Limb (tissue), 2 donors: Measurements from ENCODE around the gene BORCS6.

ENCODE experiments used
- DNase-seq, 2 donors: peaks; one replicate each; pipeline ENCODE4 v3.0.0-alpha.2; 2016; ENCODE audit errors: extremely low spot score in 2 of 2

The BORCS6 gene

DNA sequence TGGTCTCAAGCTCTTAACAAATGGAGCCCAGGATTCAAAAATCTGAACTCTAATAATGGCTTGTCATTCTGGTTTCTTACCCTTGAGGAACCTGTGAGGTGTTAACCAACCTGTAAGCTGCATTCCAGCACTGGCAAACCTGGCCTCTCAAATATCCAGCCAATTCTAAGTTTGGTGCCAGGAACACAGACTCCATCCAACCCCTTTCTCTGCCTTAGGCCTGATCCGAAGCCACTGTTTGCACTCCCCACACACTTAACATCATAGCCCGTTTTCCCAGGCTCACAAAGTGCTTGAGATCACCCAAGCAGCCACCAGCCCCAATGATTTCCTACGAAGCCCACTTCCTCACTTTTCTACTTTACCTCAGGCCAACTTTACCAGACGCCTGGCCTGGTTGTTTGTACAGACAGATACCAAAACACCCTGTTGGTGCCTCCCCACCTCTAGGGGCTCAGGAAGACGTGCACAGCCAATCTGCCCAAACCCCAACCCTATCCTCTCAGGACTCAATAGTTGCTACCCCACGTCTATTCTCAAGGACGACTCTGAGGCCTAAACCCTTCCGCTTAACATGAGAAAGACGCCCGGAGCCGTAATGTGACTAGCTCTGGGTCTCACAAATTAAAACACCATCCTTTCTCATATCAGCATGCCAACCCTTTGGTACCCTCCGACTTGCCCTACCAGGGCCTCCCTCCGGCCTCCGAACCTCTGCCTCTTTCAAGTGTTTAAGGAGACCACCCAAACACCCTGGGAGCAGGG is 34.6 kb downstream of the BORCS6 start:
- no peak for DNase-seq

DNA sequence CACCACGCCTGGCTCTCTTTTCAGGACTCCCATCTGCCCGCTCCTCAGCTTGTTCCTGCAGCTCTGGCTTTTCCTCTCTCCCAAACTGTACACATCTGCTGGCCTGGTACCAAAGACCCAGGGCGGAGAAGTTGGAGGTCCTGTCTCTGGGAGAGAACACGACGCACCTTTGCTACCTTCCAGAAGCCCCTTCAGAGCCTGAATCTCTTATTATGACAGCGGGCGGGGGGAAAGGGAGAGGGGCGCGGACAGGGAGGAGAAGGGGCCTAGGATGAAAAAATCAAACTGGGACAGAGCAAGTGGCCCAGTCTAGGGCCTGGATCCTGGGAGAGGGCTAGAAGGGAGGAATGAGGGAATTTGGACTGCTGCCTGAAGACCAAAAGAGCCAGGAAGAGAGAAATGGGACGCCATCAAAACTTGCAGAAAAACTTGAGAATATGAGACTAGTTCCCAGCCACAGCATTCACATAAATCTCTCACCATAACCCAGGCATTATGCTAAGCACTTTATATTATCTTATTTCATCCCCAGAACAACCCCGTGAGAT is 35.3 kb downstream of the BORCS6 start:
- no peak for DNase-seq

DNA sequence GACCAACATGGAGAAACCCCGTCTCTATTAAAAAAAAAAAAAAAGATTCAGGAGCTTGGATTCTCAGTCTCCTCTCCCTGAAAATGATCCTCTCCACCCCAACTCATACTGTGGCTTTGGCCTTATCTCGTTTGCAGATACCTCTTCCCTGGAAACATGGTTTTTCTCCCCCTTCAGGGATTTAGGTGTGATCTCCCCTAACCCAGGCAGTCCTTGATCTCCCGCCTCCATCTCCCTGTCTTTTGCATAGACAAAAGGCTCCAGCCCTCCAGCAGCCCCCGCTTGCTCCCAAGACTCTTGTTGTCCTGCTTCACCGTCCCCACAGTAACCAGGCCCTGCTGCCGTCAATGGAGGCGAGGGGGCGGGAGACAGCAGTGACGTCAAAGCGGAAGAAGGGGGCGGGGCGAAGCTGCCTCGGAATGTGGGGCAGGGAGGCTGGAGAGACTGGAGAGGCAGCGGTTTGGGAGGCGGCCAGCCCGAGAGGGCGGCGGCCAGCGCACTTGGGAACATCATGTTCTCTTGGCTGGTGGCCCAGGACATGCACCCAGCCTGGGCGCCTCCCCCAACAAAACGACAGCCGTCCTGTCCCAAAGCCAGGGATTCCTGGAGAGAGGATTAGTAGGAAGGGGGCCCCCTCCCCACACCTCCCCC is 35.9 kb downstream of the BORCS6 start:
- DNase-seq = peak; percentile 98 to 100

DNA sequence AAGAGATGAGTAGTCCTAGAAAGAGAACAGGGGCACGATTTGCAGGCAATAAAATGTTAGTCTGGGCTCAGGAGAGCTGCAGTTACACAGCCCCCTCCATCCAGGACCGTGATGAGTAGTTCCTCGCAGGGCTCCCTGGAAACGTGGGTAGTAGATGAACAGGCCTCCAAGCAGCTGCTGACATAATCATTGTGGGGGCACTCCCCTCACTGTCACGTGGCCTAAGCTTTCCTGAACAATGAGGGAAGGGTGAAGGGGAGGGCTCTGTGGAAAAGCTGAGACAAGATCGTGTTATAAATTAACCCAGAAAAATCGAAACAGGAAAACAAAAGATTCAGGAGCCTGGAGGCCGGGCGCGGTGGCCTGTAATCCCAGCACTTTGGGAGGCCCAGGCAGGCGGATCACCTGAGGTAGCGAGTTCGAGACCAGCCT is 36.4 kb downstream of the BORCS6 start:
- DNase-seq = peak; percentile 77 to 91

DNA sequence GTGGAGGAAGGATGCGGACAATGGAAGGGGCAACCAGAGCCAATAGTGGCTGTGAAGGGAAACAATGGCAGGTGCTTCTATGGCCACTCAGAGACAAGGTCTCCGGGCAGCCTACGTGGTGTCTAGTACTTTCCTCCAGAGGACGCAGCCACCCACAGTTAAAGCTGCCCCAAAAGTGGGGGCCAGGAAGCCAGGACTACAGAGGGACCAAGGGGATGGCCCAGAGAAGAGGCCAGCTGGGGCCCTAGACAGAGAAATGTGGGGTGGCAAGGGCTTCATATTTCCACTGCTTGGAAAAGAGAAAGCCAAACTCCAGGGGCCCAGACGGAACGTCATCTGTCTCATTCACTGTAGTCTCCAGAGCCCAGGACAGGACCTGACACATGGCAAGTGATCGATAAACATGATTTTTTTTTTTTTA is 36.9 kb downstream of the BORCS6 start:
- DNase-seq = peak in 1 of 2 donors; percentile 47

DNA sequence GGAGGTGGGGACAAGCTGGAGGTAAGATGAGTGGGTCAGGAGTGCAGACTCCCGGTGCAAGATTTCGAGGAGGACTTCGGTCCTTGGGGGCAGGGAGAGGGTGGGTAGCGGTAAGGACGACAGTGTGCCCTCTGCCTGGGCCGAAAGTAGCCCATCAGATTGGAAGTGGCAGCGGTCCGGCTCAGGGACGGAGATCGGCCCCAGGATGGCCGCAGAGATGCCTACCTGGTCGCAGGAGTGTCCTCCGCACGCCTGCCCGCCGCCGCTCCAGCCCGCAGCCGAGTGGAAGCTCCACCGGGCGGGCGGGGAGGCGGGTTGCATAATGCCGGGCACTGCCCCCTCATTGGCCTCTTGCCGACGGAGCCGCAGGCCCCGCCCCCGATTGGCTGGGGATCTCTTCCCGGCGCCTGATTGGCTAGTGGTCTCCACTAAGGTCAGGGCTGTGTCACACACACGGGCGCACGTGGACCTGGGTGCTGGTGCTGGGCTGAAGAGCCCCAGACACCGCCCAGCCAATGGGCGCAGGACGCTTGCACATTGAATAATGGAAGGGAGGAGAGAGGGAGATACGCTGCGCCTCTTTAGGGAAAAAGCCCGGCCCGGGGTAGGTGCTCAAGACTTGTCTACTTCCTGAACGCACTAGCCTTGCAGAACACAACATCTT is 37.7 kb downstream of the BORCS6 start, which contains the start of gene PER1:
Gene PER1 (minus strand): TSS at position 293 of the 664 bp plus-strand sequence. CDS start 1,698 bp downstream, outside the sequence.
- peak; percentile 93 to 96 for DNase-seq

DNA sequence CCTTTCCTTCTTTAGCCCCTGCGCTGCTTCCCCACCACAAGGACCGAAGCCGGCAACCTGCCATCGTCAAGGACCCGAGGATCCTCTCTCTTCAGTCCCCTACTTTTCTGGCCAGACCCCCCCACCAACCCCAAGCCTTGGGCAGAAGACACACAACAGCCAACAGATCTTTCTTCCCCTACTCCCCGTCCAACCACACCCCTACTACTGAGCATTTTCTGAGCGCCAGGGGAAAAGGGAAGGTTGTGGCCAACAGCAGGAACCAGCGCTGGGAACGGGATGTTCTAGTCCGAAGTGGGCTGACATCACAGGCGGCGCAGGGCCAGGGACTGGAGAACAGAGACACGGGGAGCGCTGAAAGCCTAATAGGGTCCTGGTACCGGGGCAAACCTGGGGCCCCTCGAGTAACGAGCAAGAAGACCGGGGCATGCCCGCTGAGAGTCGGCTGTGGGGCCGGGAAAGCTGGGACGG is 38.3 kb downstream of the BORCS6 start:
- peak; percentile 66 to 82 for DNase-seq

DNA sequence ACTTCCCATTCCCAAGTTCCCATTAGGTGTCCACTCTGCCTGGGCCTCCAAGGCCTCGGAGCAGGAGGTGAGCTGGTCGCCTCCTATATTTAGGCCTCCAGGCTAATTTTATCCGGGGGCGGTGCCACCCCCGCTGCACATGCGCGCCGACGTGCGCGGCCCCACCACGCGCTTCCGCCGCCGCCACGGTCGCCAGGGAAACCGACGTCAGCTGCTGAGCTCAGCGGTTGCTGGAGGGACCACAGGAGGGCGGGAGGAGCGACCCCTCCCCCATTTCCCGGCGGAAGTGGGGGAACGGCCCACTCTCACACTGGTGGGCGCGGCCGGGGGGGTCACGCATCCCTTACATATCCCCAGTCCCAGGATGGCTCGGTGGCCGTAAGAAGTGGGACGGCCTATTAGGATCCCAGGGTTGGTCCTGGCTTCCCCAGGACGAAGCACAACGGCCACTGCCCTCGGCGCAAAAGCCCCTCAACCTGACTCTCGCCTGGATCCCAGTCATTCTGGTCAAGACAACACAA is 38.8 kb downstream of the BORCS6 start:
- peak; percentile 92 to 96 for DNase-seq

DNA sequence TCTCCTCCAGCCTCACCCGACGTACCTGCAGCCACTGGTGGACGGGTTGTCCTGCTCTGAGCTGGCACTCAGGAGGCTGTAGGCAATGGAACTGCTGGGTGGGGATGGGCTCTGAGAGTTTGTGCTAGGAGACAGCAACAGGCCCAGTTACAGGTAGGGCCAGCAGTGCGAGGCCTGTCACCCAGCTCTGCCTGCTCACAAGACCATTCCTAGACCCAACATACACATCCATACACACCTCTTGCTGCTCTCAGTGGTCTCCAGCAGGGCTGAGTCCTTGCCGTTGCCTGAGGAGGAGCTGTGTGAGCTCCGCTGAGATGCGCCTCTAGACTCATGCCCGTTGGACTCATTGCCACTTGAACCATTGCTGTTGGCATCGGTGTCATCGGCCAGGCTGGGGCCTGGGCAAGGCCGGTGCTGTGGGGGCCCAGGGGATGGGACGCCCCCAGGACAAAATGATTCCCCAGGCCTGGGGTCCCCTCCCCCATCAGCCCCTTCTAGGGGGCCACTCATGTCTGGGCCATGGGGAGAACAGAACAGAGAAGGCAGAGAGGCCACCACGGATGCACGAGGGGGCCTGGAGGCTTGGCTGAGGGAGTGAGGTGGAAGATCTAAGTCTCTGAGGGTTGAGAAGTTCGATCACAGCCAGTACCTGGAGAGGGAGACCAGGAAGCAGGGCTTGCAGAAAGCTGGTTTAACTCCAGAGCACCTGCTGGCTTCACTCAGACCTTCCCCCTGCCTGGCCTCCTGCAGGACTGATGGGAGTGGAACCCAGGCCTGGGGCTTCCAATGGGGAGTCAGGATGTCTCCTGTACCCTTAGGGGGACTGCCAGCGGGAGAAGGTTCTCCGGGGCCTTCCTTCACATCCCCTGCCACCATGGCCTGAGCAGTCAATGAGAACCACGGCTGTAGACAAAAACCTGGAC is 39.5 kb downstream of the BORCS6 start:
- no peak for DNase-seq

DNA sequence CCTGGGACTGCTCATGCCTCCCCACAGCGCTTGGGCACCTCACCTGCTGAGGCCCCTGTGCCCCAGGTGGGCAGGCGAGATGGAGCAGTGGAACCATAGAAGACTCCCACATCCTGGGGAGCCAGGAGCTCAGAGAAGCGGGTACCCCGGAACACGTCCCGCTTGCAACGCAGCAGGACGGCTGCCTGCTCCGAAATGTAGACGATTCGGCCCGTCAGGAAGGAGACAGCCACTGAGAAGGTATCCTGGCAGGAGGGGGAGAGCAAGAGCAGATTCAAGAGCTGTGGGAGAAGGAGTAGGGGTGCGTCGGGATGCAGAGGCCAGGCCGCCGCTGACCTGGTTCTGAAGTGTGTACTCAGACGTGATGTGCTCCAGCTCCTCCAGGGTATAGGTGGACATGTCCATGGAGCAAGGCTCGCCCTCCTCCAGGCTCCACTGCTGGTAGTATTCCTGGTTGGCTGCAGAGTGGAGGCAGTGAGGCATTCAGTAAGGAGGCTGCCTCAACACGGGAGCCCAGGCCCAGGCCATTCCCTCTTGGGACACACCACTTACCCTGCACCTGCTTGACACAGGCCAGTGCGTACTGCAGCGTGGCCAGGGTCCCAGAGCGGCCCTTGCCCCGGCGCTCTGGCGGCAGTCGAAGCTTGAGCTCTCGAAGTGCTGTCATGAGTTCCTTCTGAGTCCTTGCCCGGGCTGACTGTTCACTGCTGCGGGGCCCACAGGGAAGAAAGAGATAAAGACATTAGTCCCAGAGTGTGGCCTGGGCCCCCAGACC is 40.4 kb downstream of the BORCS6 start:
- peak in 1 of 2 donors; percentile 40 for DNase-seq

DNA sequence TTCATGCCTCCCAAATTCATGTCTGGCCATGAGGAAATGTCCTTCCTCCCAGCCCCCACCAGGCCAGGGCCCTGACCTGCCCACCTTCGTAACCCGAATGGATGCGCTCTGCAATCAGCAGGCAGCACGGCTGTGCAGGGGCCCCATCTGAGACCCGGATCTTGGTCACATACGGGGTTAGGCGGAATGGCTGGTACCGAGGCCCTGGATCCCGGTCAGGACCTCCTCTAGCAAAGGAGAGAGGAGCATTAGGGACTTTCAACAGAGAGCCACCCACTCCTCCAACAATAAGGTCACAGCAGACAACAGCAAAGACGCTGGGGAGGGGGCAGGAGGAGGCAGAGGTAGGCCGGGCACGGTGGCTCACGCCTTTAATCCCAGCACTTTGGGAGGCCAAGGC is 41.4 kb downstream of the BORCS6 start:
- no peak for DNase-seq

DNA sequence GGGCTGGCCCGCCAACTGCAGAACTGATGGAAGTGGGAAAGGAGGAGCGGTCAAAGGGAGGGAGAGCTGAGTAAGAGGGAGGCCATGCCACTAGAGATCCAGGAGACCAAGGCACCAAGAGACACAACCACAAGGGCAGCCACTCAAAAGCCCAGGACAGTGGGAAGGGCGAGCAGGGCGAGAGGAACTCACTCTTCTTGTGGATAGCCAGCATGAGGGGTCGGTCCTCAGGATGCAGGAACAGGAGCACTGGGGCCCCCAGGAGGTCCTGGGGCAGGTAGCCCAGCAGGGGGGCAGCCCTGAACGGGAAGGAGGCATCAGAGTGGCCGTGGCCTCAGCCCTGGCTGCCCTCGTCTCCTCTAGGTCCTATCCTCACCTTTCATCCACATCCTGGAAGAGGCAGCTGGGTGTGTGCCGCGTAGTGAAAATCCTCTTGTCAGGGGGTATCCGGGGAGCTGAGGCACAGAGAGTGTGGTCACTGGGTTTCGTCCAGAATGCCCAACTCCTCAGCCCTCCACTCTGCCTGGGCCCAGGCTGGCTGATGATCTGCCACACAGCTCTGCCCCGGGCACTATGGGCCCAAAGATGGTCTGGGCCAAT is 42.1 kb downstream of the BORCS6 start:
- DNase-seq = no peak

DNA sequence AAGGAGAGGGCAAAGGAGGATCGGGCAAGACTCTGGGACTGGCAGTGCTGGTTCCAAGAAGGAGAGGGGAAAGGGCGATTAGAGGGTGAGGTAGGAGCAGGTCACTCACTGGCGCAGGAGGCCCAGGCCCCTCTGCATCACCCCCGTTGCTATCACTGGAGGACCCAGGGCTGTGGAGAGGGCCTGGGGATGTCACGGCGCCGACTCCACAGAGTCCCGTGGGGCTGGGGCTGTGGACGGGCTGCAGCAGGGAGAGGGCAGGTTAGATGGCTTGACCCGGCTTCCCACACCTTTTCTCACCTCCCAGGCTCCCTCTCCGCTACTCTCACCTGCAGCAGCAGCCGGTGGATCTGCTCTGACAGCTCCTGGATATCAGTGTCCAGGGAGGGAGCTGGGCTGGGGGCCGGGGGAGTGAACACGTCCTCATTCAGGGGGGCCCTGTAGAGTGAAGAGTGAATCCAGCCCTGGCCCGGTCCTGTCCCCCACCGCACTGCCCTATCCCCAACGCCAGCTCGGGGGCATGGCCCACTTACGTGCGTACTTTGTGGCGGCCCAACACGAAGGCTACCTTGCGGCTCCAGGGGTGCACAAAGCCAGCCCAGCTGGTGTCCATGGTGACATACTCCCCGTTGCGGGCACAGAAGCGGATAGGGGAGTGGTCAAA is 42.7 kb downstream of the BORCS6 start:
- peak in 1 of 2 donors; percentile 32 for DNase-seq

DNA sequence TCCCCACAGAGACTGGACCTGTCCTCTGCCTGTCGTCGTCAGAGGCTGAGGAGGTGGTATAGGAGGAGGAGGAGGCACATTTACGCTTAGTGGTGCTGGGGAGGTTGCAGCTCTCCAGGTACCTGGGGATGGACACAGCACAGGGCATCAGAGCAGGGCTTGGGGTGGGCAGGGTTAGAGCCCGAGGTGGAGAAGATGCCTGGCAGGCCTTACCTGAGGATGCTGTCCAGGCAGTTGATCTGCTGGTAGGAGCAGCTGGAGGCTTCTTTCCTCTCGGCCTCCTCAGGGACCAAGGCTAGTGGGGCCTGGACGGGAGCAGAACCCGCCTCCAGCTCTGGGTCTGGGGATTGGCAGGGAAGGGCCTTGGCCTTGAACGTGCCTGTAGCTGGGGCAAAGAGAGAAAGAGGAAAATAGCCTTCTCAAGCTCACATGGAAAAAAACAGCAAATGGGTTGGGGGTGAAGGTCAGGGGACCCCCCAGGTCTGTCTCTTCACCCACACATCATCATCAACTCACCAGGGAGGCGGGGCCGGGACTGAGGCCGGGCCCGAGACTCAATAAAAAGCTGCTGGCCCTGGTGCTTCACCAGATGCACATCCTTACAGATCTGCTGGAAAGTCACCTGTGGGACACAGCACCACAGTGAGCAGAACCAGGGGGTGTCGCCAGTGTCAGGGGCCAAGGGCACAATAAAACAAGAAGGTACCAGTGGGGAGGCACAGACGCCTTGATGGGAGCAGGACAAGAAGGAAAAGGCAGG is 43.4 kb downstream of the BORCS6 start:
- no peak for DNase-seq

DNA sequence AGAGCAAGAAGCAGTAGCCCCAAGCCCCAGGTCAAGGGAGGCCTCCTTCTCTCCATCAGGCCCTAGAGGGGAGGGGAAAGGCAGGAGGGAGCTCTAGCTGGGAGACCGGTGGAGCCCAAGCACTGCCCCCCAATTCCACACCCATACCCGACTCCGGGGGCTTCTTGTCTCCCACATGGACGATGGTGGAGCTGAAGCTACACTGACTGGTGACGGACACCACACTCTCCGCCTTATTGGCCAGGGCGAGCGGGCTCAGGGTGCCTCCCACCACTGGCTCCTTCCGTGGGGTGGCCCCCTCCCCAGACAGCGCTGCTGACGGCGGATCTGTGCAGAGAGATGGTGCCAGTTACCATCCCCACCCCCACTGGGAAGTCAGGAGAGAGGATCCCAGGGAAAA is 44.2 kb downstream of the BORCS6 start:
- no peak for DNase-seq

DNA sequence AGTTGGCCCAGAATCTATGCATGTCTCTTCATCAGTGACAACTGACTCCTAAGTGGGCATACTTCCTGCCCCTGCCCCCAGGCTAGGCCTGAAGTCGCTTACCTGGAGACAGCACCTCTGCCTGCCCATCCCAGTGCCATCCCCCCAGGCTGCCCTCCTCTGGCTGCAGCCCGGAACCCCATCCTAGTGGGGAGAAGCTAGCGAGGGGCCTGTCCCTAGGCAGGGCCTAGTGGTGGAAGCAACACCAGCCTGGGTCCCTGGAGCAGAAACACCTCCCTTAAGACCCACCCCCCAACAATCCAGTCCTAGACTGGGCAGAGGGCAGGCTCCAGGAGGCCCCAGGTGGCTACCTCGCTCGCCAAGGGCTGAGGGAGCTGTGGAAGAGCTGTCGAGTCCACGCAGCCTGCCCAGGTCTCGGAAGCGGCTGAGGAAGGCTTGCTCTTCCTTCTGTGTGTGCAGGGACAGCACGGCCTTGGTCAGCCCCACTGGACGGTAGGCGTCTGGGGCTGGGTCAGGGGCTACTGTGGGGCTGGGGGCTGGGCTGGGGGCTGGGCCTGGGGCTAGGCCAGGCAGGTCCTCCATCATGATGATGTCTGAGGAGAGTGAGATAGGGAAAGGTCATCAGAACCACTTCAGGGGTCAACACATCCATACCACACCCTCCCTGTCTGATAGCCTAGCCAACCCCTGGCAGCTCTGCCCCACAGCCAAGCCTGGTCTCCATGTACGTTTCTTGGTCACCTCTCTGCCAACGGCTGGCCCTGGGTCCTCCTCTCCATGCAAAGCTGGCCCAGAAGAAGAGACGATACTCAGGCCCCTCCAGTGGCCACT is 45.4 kb downstream of the BORCS6 start:
- DNase-seq = peak in 1 of 2 donors; percentile 36
